HG02610 (cell line): ENCODE measurements around the gene IQGAP3.
A peak's percentile ranks its signal among the peaks of the same experiment; 100 is the strongest.
"Not testable (repeated sequence)": the region's sequence is repeated elsewhere in the genome, so short reads cannot be mapped to it uniquely, and the experiment has no call there.

Experiments
- ATAC-seq: cut with Tn5 transposase; IDR thresholded peaks from one replicate; pipeline ENCODE4 v1.9.1; 2021; ENCODE audit warnings: mild to moderate bottlenecking, moderate library complexity; ENCODE audit not compliant: unreplicated experiment

Gene IQGAP3

DNA sequence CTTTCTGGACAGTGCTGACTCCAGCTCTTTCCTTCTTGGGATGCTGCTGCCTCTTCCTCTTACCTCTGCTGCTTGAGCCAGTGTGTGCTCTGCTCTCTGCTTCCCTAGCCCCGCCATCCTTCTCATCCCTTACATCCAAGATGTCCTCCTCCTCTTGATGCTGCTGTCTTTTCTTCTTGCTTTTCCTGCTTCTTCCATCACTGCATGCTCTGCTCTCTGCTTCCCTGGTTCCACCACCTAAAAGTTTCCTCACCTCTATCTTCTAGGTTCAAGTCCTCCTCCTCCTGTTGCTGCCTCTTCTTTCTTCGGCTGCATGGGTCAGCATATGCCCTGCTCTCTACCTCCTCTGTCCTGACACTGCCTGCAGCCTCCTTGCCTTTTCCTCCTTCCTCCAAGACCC lies 22.7 kb upstream of the IQGAP3 start:
- ATAC-seq: no peak

DNA sequence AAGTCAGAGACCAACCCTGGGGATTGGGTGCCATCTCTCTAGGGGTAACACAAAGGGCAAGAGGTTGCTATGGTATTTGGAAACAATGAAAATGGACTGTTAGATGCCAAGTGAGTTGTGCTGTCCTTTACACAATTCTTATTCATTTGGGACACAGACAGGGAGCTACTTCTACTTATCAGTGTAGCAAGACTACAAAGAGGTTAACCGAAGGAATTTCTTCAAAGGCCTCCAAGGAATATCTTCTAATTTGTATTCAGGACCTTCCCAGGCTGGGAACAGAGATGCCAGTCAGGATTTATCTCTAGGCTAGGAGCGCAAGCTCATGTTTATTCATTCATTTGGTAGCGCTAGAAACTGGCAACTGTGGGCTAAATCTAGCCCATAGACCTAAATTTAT lies 21.8 kb upstream of the IQGAP3 start:
- no peak for ATAC-seq

DNA sequence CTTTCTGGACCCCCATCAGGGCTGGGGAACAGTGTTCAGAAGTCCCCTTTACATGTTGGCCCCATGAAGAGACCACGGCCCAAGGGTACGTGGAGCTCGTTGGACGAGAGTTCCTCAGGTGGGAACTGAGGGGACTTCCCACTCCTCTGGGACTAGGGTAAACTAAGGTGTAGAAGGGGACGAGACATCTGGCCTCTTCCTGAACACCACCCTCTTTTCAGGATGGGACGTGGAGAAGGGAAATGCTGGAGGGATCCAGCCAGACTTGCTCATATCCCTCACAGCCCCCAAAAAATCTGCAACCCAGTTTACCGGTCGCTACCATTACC lies 21.3 kb upstream of the IQGAP3 start:
- no peak for ATAC-seq

DNA sequence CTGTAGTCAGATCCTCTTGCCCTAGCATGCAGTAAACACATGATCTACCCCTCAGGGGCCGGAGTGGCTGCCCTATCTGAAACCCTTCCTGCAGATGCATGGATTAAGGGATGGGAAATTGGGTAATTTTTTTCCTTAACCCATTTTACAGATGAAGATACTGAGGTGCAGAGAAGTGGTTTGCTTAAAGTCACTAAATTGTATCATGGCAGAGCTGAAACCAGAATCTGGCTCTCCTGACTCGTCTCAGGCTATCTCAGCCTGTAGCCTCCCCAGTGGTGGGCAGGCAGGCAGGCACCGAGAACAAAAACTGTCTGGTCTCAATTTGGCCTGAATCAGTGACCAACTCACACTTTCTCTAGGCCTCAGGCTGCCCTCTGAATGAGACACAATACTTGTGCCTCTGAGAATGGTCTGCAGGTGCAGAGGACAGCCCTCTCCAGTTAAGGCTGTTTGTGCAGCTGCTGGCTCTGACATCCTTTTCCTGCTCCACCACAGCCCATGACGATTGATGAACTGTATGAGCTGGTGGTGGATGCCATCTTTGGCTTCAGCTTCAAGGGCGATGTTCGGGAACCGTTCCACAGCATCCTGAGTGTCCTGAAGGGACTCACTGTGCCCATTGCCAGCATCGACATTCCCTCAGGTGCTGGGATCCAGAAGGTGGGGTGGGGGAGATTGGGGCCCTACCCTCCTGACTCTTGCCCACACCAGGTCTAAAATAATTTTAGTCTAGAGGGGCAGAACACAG lies 20.7 kb upstream of the IQGAP3 start:
- no peak for ATAC-seq

DNA sequence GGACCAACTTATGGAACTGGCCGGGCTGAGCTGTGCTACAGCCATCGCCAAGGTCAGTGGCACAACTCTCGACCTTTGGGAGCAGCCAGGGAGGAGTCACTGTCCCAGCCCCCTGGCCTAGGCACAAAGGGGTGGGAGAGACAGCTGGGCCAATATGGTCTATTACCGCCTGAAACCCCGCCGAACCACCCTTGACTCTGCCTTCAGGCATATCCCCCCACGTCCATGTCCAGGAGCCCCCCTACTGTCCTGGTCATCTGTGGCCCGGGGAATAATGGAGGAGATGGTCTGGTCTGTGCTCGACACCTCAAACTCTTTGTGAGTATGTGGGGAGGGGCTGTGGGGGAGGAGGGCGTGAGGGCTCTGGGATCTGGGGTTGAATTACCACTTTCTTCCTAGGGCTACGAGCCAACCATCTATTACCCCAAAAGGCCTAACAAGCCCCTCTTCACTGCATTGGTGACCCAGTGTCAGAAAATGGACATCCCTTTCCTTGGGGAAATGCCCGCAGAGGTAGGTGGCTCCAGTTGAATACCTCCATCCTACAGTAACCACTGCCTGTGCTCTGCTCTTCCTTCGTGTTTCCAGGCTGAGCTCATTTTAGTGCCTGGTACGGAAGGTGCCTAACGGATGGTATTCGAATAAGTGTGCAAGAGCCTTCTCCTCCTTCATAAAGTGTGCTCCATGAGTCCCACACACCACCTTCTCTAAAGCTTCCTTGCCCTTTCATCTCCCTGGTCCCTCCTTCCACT lies 20.0 kb upstream of the IQGAP3 start:
- ATAC-seq: no peak

DNA sequence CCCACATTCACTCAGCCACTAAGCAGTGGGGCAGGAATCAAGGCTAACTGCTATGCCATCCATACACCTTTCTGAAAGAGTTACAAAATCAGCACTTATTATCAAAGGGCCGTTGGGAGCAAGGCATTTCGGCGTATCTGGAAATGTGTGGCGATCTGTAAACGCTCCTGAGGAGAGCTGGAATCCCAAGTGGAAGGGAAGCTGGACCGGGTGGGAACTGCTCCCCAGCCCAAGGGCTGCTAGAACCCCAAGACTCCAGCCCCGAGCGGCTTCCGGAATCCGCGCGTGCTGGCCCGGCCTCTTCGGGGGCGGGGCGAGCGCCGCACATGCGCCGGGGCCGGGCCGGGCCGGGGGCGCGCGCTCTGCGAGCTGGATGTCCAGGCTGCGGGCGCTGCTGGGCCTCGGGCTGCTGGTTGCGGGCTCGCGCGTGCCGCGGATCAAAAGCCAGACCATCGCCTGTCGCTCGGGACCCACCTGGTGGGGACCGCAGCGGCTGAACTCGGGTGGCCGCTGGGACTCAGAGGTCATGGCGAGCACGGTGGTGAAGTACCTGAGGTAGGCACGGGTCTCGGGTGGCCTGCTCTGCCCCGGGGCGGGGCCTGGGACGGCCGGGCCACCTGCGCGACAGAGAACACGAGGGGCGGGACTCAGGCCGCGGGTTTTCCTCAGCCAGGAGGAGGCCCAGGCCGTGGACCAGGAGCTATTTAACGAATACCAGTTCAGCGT lies 19.2 kb upstream of the IQGAP3 start, which contains the start of gene NAXE:
TSS of gene NAXE (plus strand) at position 345 of the 726 bp plus-strand sequence. CDS start at position 374, 29 bp downstream.
- peak; percentile 94 for ATAC-seq

DNA sequence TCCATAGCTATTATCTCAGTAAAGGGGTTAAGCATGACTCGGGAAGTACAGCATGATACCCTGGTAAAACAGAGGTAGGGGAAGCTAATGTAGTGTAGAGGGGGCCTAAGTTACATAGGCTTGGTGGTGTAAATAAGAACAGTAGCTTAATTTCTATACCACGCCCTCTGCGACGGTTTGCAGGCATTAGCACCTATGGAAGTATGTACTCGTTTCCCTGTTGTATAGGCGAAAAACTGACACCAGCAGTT lies 18.7 kb upstream of the IQGAP3 start:
- ATAC-seq: no peak

DNA sequence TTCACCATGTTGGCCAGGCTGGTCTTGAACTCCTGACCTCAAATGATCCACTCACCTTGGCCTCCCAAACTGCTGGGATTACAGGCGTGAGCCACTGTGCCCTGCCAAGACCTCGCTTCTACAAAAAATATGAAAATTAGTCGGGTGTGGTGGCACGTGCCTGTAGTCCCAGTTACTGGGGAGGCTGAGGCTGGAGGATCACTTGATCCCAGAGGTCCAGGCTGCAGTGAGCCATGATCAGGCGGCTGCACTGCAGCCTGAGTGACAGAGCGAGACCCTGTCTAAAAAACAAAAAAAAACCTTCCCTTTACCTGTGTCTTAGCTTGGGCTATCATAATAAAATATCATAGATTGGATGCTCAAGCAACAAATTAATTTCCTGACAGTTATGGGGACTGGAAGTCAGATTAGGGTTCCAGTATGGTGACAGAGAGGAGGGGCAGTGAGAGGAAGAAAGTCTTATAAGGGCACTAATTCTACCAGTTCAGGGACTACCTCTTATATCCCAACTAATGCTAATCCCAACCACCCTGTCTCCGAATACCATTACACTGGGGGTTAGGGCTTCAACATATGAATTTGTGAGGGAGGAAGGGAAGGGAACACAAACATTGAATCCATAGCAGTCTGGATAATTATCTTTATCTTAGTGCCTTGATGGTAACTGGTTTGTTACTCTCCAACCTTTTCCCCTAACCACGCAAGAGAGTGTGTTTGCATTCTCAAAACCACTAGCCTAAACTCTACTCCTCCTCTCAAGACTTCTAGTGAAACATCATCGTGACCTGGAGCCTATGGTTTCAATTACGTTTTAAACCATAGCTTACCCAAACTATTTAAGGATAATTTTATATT lies 18.2 kb upstream of the IQGAP3 start:
- ATAC-seq: no peak

DNA sequence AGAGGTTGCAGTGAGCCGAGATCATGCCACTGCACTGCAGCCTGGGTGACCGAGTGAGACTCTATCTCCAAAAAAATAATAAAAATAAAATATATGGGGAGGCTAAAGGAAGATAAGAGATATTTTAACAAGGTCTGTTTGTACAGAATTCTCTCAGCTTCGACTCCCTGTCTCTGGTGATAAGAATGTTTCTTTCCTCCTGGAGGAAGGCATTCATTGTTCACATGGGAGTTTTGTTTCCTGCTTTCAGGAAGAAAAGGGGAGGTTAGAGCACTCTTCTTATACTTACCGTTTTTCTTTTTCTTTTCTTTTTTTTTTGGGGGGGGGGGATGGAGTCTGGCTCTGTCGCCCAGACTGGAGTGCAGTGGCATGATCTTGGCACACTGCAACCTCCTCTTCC lies 17.2 kb upstream of the IQGAP3 start:
- ATAC-seq: no peak

DNA sequence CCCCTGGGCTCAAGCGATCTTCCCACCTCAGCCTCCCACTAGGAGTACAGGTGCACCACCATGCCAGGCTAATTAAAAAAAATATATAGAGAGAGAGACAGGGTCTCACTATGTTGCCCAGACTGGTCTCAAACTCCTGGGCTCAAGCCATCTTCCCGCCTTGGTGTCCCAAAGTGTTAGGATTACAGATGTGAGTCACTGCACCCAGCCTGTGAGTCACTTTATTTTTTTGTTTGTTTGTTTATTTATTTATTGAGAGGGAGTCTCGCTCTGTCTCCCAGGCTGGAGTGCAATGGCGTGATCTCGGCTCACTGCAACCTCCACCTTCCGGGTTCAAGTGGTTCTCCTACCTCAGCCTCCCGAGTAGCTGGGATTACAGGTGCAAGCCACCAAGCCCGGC lies 15.6 kb upstream of the IQGAP3 start:
- ATAC-seq: not testable (repeated sequence)

DNA sequence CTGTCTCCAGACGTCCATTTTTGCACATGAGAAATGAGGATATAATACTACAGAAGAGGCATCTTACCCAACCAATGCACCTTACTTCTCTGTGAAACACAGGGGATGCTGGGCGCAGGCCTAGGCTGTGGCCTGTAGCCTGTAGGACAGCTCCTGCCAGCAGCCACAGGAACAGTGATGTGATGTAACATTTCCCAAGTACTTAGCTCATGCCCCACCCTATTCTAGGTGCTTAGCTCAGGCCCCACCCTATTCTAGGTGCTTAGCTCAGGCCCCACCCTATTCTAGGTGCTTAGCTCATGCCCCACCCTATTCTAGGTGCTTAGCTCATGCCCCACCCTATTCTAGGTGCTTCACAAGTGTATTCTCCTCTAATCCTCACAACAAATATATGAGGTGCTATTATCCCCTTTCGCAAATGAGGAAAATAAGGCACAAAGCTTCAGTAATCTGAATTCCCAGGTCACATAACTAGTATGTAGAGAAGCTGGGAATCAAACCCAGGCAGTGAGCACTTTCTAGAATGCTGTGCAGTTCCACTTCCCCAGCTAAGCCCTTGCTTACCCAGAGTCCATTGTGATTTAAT lies 14.6 kb upstream of the IQGAP3 start:
- no peak for ATAC-seq

DNA sequence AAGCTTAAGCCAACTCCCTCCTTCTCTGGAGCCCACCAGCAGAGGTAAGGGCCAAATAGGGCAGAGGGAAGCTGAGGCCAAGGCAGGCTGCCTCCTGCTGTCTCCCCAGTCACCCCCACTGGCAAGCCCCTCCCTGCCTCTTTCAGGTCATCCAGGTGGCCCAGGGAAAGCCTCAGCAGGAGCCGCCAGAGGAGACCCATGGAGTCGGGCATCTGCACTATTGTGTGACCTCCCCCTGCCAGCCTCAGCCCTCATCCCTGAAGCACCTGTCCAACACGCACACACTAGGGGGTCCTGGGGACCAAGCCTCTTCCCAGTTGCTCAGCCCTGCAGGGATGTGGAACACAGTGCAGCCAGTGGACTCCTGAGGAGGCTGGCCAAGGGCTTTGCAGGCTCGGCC lies 14.0 kb upstream of the IQGAP3 start:
- ATAC-seq: no peak

DNA sequence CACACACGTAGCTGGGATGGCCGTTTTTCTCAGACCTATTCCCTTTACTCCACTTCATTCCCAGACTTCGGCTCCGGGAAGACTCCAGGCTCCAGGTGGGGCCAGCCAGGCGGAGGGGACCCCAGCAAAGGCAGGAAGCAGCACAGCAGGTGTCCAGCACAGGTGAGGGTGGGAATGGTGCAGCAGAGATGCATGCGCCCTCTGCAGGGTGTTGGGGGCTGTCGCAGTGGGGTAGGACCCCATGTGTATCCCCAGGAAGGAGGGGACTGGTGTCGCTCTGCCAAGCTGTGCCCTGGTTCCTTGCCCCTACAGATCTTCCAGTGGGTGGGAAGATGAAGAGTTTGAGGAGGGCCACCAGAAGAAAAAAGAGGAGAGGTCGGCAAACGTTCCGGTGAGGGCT lies 12.4 kb upstream of the IQGAP3 start:
- no peak for ATAC-seq

DNA sequence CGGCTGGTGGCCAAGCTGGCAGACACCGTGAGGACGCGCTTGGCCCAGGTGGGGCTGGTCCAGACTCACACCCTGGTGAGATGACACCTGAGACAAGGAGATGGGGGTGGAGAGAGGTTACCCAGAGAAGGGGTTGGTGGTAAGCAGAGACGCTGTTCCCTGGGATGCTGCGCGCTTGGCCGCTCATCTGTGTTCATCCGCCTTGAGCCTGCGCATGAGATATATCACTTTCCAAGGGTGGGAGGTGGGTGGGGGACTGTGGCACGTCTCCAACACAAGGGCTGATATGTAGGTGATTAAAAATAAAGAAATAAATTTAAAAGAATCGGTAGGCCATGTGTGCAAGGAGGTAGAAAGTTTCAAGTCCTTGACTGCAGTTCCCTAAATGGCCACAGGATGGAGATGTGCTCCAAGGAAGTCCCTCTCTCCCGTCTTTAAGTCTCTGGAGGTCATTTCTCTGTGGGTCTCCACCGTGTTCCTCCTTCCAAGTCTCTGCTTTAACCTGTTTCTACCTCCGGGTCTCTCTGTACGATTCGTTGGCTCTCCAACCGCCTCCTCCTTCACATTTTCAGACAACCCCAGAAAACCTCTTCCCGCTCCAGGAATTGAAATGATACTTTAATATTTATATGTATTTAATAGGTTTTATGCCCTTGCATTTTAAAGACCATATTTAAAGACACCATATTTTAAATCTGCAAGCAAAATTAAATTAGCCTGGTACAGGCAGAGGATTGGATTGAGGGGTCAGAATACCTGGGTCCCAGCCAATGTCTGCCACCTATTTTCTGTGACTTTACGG lies 11.7 kb upstream of the IQGAP3 start:
- ATAC-seq: no peak

DNA sequence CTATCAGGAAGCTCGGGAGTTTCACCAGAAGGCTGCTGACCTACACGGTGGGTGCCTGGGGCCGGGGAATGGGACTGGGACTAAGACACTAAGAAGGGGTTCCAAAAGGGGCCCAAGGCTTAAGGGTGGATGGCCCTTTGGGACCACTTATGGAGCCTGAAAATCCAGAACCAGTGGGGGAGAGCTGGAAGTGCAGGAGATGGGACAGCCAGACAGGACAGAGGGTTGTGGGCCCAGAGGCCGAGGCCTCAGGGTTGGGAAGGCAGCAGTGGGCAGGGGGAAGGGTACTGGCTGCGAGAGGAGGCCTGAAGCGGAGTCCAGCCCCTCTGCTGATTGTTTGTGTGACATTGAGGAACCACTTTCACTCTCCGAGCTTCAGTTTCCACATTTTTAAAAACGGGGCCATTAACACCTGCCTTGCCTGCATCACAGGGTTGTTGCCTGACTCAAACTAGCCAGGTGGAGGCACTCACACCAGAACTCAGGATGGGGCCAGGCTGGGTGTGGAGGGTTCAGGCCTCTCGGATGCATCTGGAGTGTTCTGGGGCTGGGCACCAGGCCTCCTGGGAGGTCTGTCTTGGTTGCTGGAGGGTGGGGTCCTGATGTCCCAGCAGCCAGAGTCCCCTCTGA lies 10.1 kb upstream of the IQGAP3 start:
- no peak for ATAC-seq

DNA sequence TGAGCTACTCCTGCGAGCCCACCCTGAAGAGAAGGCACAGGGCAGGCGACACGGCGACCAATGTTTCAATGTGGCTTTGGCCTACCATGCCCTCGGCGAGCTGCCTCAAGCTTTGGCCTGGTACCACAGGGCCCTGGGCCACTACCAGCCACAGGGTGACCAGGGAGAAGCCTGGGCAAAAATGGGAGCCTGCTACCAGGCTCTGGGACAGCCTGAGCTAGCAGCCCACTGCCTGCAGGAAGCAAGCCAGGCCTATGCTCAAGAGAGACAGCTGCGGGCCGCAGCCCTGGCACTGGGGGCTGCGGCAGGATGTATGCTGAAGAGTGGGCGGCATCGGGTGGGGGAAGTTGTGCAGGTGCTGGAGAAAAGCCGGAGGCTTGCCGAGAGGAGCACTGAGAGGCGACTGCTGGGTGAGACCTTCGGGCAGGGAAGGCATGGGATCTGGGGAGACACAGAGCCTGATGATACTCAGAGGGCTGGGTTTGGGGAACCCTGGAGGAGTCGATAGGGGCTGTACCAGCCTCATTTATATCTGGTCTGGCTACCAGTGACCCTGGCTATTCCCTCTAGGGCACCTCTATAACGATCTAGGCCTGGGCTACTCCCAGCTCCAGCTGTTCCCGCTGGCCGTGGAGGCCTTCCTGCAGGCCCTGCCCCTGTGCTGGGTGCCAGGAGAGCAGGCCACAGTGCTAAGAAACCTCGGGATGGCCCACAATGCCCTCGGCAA lies 9.5 kb upstream of the IQGAP3 start:
- no peak for ATAC-seq

DNA sequence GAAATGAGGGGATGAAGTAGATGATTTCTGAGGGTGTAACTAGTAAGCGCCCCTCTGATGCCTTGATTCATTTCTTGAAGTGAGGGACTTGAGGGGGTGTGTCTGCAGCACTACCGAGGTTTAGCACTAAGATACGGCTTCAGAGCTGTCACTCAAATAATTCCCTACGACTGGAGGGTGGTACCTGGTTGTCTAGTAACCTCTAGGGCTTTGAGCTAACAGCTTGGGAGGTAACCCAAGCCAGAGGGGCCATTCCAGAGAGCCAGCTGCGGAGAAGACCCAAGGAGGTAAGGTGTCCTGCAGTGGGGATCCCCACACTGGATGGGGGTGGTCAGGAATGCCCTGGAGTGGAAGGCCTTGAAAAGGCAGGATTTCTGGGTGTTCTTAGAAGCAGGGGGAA lies 7.1 kb upstream of the IQGAP3 start, which contains the start of gene TTC24:
TSS of gene TTC24 (plus strand) at position 252 of the 400 bp plus-strand sequence. CDS start 1,642 bp downstream, outside the sequence.
- no peak for ATAC-seq

DNA sequence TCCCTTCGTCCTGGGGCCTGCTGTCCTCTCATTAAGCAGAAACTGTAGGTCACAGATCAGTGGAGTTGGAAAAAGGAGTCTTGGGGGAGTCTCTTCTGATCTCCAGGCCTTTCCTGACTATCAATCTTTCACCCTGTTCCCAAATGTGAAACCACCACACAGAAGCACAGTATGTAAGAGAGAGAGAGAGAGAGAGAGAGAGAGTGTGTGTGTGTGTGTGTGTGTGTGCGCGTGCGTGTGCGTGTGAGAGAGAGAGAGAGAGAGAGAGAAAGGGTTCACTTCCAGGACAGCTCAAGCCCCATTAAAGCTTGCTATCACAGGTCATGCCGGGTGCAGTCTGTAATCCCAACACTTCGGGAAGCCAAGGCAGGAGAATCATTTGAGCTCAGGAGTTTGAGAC lies 5.7 kb upstream of the IQGAP3 start:
- no peak for ATAC-seq

DNA sequence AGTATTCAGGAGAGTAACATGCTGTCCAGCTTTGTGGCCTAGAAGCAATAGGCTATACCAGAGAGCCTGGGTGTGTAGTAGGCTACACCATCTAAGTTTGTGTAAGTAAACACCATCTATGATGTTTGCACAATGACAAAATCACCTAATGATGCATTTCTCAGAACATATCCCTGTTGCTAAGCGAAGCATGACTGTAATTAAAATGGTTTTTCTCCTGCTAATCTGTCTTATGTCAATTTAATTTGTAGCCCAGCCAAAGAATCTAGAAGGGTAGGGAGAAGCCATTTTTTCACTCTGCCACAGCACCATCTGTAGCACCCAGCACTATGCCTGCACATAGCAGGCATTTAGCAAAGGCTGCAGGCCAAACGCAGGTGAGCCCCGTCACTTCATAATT lies 5.2 kb upstream of the IQGAP3 start:
- ATAC-seq: no peak
